GM03348 (cell line): Measurements from ENCODE around the gene NPM1.
A peak's percentile ranks its signal among the peaks of the same experiment; 100 is the strongest.
"Not testable (repeated sequence)": the region's sequence is repeated elsewhere in the genome, so short reads cannot be mapped to it uniquely, and the experiment has no call there.

Source experiments
- DNase-seq: peaks from one replicate; pipeline ENCODE4 v3.0.0; 2012; ENCODE audit warnings: low spot score

Gene NPM1

DNA sequence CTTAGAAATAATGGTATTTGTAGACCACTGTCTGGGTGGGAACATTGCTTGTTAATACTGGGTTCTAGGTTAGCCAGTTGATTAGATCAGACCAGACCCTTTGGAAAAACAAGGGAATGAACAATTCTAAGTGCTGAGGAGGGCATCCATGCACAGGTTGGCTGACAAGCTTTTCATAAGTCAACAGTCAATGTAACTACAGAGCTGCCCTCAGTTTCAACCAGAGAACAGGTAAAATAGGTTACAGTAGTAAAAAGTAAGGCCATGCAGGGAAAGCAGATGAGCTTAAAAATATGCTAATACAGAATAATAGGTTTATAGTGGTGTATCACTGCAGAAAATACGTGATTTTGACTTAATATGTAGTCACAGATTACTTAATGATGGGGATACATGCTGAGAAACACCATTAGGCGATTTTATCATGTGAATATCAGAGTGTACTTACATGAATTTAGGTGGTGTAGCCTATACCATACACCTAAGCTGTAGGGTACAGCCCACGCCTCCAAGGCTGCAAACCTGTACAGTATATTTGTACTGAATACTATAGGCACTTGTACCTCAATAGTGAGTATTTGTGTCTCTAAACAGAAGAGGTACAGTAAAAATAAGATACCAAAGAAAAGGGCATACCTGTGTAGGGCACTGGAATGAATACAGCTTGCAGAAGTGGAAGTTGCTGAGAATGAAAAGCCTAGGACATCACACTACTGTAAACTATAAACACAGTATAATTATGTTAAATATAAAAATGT, 25.7 kb downstream of the NPM1 start:
- DNase-seq, result no peak

- DNase-seq, result not testable (repeated sequence)
Measured at GRCh38 chr5:171413993-171414392, 26.3 kb downstream of the NPM1 start.

DNA sequence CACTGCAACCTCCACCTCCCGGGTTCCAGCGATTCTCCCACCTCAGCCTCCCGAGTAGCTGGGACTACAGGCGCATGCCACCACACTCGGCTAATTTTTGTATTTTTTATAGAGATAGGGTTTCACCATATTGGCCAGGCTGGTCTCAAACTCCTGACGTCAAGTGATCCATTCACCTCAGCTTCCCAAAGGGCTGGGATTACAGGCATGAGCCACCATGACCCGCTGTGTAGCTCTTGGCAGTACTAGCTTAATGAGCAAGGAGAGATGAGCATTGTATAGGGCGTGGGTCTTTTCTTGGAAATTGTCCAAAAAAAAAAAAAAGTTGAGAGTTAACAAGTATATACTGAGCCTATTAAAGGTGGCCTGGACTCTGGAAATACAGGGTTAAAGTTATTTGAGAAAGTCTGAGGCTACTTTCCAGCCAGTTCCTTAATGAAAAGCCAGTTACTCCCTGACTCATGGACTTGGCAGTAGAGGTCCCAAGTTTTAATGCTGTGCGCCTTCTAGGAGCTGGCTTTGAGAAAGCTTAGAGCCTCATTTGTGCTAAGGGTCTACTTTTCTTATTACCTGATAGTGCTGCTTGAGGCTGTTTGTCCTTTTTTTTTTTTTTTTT, 27.6 kb downstream of the NPM1 start:
- peak; percentile 44 for DNase-seq

DNA sequence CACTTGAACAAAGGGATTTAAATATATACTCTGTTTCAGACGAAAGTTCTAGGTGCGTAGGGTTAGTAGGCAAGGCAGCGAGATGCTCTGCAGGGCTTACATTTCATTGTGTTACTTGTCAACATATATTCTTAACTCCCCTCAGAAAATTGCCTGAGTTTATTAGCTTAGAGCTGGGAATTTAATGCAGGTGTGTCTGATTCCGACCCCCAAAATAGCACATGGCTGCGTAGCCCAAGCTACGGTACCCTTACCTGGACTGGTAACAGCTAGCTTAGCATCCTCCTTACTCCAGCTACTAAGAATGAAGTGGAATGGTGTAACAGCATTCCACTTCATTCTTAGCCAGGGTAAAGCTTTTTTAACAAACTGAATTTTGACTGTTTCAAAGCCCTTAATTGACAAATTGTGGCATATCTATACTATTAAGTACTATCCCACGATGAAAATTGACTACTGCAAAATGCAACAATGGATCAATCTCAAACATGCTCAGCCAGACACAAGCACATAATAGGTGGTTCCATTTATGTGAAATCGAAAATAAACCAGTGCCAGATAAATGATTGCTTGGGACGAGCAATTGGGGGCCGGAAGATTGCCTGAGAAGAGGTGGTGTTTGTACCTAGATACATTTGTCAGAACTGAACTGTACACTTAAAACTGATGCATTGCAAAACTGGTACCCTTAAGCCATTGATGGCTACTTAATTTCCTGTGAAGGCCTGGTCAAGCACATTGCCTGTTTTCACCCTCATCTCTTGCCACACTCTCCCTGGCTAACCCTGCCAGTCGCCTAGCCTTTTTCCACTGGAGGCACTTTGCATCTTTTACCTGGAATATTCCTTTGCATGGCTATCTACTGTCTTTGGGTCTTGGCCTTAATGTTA, 28.8 kb downstream of the NPM1 start:
- DNase-seq, result no peak

- peak; percentile 95 for DNase-seq
Measured at GRCh38 chr5:171418316-171418981, 30.8 kb downstream of the NPM1 start.

DNA sequence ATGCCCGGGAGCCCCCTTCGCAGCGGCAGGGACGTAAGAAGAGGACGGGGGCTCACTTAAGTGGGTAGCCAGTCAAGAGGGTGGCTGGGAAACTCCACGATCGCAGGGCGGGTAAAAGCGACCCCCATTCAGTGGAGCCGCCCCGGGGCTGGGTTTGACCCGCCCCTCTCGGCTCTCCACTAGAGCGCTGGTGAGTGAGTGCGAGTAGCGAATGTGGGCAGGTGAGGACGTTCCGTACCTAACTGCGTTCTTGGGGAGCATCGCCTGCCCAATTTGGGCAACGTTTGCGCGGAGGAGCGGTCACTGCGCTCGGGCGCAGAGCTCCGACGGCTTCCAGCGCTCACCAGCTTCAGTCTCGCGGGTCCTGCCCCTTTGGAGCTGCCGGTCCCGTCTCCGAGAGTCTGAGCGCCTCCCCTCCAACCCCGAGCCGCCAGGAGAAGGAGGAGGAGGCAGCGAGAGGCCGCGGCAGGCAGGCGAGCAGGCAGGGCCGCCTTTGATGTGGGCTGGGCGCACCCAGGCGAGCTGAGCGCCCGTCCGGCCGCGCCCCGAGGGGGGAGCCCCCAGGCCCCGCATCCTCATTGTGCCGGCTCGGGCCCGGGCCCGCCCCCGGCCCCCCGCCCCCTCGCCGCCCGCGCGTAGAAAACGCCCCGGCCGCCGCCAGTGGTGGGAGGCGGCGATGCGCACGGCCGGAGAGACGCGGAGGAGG, 31.5 kb downstream of the NPM1 start, which contains the start of gene FGF18:
FGF18 (plus strand) TSS at position 666 of the 706 bp plus-strand sequence. CDS start 553 bp downstream, outside the sequence.
- DNase-seq, result peak; percentile 54

DNA sequence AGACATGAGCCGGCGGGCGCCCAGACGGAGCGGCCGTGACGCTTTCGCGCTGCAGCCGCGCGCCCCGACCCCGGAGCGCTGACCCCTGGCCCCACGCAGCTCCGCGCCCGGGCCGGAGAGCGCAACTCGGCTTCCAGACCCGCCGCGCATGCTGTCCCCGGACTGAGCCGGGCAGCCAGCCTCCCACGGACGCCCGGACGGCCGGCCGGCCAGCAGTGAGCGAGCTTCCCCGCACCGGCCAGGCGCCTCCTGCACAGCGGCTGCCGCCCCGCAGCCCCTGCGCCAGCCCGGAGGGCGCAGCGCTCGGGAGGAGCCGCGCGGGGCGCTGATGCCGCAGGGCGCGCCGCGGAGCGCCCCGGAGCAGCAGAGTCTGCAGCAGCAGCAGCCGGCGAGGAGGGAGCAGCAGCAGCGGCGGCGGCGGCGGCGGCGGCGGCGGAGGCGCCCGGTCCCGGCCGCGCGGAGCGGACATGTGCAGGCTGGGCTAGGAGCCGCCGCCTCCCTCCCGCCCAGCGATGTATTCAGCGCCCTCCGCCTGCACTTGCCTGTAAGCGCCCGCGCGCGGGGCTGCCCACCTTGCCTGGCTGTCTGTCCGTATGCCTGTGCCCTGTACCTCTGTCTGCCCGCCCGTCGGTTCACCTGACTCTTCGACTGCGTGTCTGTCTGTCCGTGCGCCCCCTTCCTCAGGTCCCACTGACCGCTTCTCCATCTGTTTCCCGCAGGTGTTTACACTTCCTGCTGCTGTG, 32.2 kb downstream of the NPM1 start:
- peak; percentile 67 for DNase-seq

GRCh38 chr5:171420431-171421241, 33.0 kb downstream of the NPM1 start:
- peak; percentile 86 for DNase-seq

- no peak for DNase-seq
Measured at GRCh38 chr5:171421331-171422262, 33.9 kb downstream of the NPM1 start.

- no peak for DNase-seq
Measured at GRCh38 chr5:171422495-171422894, 34.8 kb downstream of the NPM1 start.

- no peak for DNase-seq
Measured at GRCh38 chr5:171422902-171423663, 35.4 kb downstream of the NPM1 start.

GRCh38 chr5:171424726-171425125, 37.1 kb downstream of the NPM1 start:
- no peak for DNase-seq

GRCh38 chr5:171425596-171426244, 38.1 kb downstream of the NPM1 start:
- no peak for DNase-seq

DNA sequence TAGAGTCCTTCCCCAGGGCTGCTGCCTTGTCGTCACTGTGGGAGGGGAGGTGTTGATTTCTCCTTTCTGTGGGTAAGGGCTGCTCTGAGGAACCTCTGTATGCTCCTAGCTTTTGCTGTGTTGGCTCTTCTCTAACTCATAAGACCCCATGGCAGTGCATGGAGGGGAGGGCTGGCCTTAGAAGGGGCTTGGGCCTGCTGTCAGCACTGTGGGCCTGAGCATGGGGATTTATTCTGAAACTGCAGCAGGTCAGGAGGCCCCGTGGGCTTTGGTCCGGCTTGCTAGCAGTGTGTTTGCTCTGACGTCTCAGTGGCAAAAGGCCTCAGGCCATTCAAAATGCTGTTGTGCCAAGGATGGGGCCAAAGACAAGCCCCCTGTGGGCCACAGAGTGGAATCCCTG, 38.6 kb downstream of the NPM1 start:
- no peak for DNase-seq

- DNase-seq, result no peak
Measured at GRCh38 chr5:171426680-171427079, 39.0 kb downstream of the NPM1 start.

GRCh38 chr5:171427318-171428167, 39.9 kb downstream of the NPM1 start:
- no peak for DNase-seq
